Measurements from ENCODE around the gene ZNF514.

DNA sequence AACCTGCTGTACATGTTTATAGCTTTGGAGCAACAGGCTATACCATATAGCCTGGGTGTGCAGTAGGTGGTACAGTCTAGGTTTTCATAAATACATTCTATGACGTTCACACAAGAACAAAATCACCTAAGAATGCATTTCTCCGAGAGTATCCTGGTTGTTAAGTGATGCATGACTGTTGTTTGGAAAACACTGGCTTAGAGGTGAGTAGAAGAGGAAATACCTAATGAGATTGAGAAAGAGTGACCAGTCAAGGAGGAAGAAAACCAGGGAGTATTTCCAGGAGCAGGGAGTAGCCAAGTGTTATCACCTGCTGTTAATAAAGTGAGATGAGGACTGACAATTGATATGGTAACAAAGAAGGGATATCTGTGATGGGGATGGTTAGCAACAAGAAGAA is 44.7 kb upstream of the ZNF514 start:
- TF ChIP-seq CTCF (IDR thresholded peaks at IDR 0.05; ENCODE audit: low read depth, low read length, missing input control): no peak
- no peak for TF ChIP-seq TAF1 (conservative IDR thresholded peaks at IDR 0.05)
